Lung (tissue), 16 donors: Measurements from ENCODE around the gene OTUD5. TPM values are rescaled to one million over a fixed set of nuclear protein-coding genes. Genes with fewer than 3 reads are reported as not detected.

Experiments used
- ATAC-seq: fragments of 200-7000 bp; cut with Tn5 transposase; one replicate; pipeline ENCODE4 v1.9.1; 2020; ENCODE audit warnings: moderate number of reproducible peaks; ENCODE audit not compliant: insufficient read depth, low FRiP score
- DNase-seq, 3 donors: peaks; one replicate each; pipeline ENCODE4 v3.0.0-alpha.2; 2013 to 2017
- H3K27ac ChIP-seq, 2 donors: one replicate each; pipeline ENCODE4 v1.5.1; 2013; ENCODE audit warnings: mild to moderate bottlenecking in 2 of 2, moderate library complexity in 2 of 2, control low read depth in 1 of 2, inconsistent platforms in 1 of 2, low read depth in 1 of 2, low read length in 1 of 2
- H3K27me3 ChIP-seq, 3 donors: one replicate each; pipeline ENCODE4 v1.5.1; 2013; ENCODE audit warnings: low read length in 2 of 3; ENCODE audit not compliant: control insufficient read depth in 3 of 3, insufficient read depth in 3 of 3
- H3K36me3 ChIP-seq, 4 donors: one replicate each; pipeline ENCODE4 v1.5.1; 2013; ENCODE audit warnings: low read length in 4 of 4, mild to moderate bottlenecking in 1 of 4, moderate library complexity in 1 of 4; ENCODE audit not compliant: control insufficient read depth in 4 of 4, insufficient read depth in 4 of 4
- H3K4me1 ChIP-seq, 5 donors: one replicate each; pipeline ENCODE4 v1.5.1; 2013; ENCODE audit warnings: low read length in 5 of 5, mild to moderate bottlenecking in 2 of 5, moderate library complexity in 1 of 5; ENCODE audit not compliant: control insufficient read depth in 5 of 5, insufficient read depth in 5 of 5
- H3K4me3 ChIP-seq: one replicate; pipeline ENCODE4 v1.5.1; 2013; ENCODE audit warnings: mild to moderate bottlenecking, control low read depth, moderate library complexity
- H3K9ac ChIP-seq, 2 donors: one replicate each; pipeline ENCODE4 v1.5.1; 2013; ENCODE audit warnings: low read length in 2 of 2, control low read depth in 1 of 2; ENCODE audit not compliant: insufficient read depth in 1 of 2
- H3K9me3 ChIP-seq, 4 donors: one replicate each; pipeline ENCODE4 v1.5.1; 2013; ENCODE audit warnings: low read length in 3 of 4, mild to moderate bottlenecking in 1 of 4, moderate library complexity in 1 of 4; ENCODE audit not compliant: control insufficient read depth in 4 of 4, insufficient read depth in 3 of 4
- CTCF ChIP-seq: IDR thresholded peaks from 2 replicates; pipeline ENCODE4 v1.5.1; 2012; ENCODE audit warnings: mild to moderate bottlenecking; ENCODE audit errors: control extremely low read depth, extremely low read depth
- WGBS, 2 donors: extraction: QIAGEN DNeasy Blood & Tissue Kit; methylation state at CpG; one replicate each; pipeline ENCODE4 v1.1.7; 2013; 5-methylcytosine and 5-hydroxymethylcytosine counted together
- long read RNA-seq, 5 donors: transcript quantifications; one replicate each; lab custom pipeline, GENCODE V29; 2026
- polyA plus RNA-seq, 2 donors: library from polyadenylated mRNA; stranded (reverse); fragments of 200-250 nt; gene quantifications; one replicate each; pipeline ENCODE4 v1.2.1, GENCODE V29; 2013
- total RNA-seq, 2 donors: library from RNA; depleted of rRNA in 1 of 2; stranded (reverse); fragments of >200 nt in 1 of 2; gene quantifications; one replicate each; pipeline ENCODE4 v1.2.1, GENCODE V29; 2014 to 2021
- donor health status: control.
- donor health status: control.
- donor health status: Bipolar disorder and iron deficiency.
- donor health status: healthy.
- donor health status: DM: yes; HTN: yes; CAD: no.

The OTUD5 gene
- total RNA-seq: 10 to 100 TPM; 33.3 to 48.2 TPM
- 10 to 100 TPM; 32.4 to 38.1 TPM for polyA plus RNA-seq
- long read RNA-seq, donor 1, partial matches to known transcripts: 0 of 1 reads
- long read RNA-seq, donor 1, other reads (novel, unspliced or antisense): 0 of 1 reads
- long read RNA-seq, donor 2, partial matches to known transcripts: 0 of 2 reads
- long read RNA-seq, donor 2, other reads (novel, unspliced or antisense): 0 of 2 reads
- long read RNA-seq, donor 3, partial matches to known transcripts: 6 of 6 reads
- long read RNA-seq, donor 3, other reads (novel, unspliced or antisense): 0 of 6 reads
- long read RNA-seq, donor 4, partial matches to known transcripts: 0 of 1 reads
- long read RNA-seq, donor 4, other reads (novel, unspliced or antisense): 0 of 1 reads
- long read RNA-seq, donor 5, transcript OTUD5-202 (9 exons, 2,692 nt): major isoform, 5 of 5 reads
- long read RNA-seq, donor 5, partial matches to known transcripts: 0 of 5 reads
- long read RNA-seq, donor 5, other reads (novel, unspliced or antisense): 0 of 5 reads

GRCh38 chrX:48957477-48957826 is at the start of gene OTUD5:
Gene OTUD5 (minus strand): TSS chrX:48957607. CDS start chrX:48957570, 37 bp downstream.
- ATAC-seq (no peak), DNase-seq (no peak)
- TF ChIP-seq CTCF: no peak
- H3K9me3 ChIP-seq: no peaks in the 10 kb centered on the region
- peak within 1 kb of the TSS; percentile 65 for H3K4me3 ChIP-seq
- peak within 1 kb of the TSS; percentile 87 to 98 for H3K27ac ChIP-seq
- 6 to 45% methylated on average over 7 to 53 of the region's 53 CpGs for WGBS, 2 donors
- H3K9ac ChIP-seq: peak within 1 kb of the TSS; percentile 77 to 82
- peaks cover 0 to 5% (median 2%) of the 10 kb centered on the region in 4 donors for H3K36me3 ChIP-seq
- peaks cover 0 to 30% (median 11%) of the 10 kb centered on the region in 5 donors for H3K4me1 ChIP-seq
- no peaks in the 10 kb centered on the region for H3K27me3 ChIP-seq

- peaks cover 0 to 4% (median 0%) of the 10 kb centered on the region in 5 donors for H3K4me1 ChIP-seq
- ATAC-seq: no peak
- H3K27ac ChIP-seq: no peak overlapping the region
- no peaks in the 10 kb centered on the region for H3K27me3 ChIP-seq
- peaks cover 0 to 2% (median 0%) of the 10 kb centered on the region in 4 donors for H3K36me3 ChIP-seq
- TF ChIP-seq CTCF: no peak
- DNase-seq: no peak
- H3K9me3 ChIP-seq: peaks cover 0 to 5% (median 0%) of the 10 kb centered on the region in 4 donors
- no peak overlapping the region for H3K9ac ChIP-seq
- no peak overlapping the region for H3K4me3 ChIP-seq
- 82 to 95% methylated on average over 5 of the region's 5 CpGs for WGBS, 2 donors
Observed at GRCh38 chrX:49003696-49004095, 46.3 kb upstream of the OTUD5 start.

GRCh38 chrX:49002091-49002935 is 44.9 kb upstream of the OTUD5 start, which contains the start of gene GRIPAP1:
Gene GRIPAP1 (minus strand): TSS chrX:49002264. CDS start chrX:49002229, 35 bp downstream.
- Histone ChIP-seq H3K27ac (peak within 1 kb of the TSS; percentile 74 to 87), H3K9ac (peak within 1 kb of the TSS; percentile 52 to 95), H3K27me3 (no peaks in the 10 kb centered on the region), H3K36me3 (peaks cover 0 to 9% (median 3%) of the 10 kb centered on the region in 4 donors), H3K4me3 (peak within 1 kb of the TSS; percentile 56), H3K9me3 (peaks cover 0 to 5% (median under 1%) of the 10 kb centered on the region in 4 donors), H3K4me1 (peaks cover 0 to 4% (median 0%) of the 10 kb centered on the region in 5 donors)
- 1 to 30% methylated on average over 32 to 38 of the region's 38 CpGs for WGBS, 2 donors
- DNase-seq (peak; percentile 84 to 95 (median 94)), ATAC-seq (peak; percentile 87)
- TF ChIP-seq CTCF: no peak
